LNCaP clone FGC (cell line): Measurements from ENCODE around the gene NR2E3.
A peak's percentile ranks its signal among the peaks of the same experiment; 100 is the strongest.

Experiments used
- DNase-seq: peaks from one replicate; pipeline ENCODE4 v3.0.0-alpha.2; 2011; ENCODE audit warnings: low read depth
- H3K4me3 ChIP-seq: 2 replicates; pipeline ENCODE4 v1.5.1; 2011; ENCODE audit warnings: mild to moderate bottlenecking, low read depth, low read length, control low read depth
- TF ChIP-seq, protein P1 (sequence below): IDR thresholded peaks from 2 replicates; pipeline ENCODE4 v1.5.1; 2012; ENCODE audit warnings: mild to moderate bottlenecking; ENCODE audit not compliant: control insufficient read depth, insufficient read depth; ENCODE audit errors: extremely low read depth

Gene NR2E3

DNA sequence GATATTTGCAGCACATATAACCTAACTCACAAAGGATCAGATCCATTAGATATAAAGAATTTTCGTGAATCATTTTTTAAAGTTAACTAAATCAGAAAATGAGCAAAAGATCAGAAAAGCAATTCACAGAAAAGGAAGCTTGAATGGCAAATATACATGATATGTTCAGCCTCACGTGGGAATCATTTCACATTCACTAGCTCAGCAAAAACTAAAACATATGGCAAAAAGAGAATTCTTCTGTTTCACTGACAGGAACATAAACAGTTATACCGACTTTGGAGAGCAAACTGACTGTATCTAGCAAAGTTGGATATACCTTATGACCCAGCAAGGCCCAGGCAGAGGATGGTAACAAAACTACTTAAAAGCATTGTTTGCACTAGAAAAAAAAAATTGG lies 34.0 kb upstream of the NR2E3 start:
- H3K4me3 ChIP-seq = no peak overlapping the region
- TF ChIP-seq, protein P1, sequence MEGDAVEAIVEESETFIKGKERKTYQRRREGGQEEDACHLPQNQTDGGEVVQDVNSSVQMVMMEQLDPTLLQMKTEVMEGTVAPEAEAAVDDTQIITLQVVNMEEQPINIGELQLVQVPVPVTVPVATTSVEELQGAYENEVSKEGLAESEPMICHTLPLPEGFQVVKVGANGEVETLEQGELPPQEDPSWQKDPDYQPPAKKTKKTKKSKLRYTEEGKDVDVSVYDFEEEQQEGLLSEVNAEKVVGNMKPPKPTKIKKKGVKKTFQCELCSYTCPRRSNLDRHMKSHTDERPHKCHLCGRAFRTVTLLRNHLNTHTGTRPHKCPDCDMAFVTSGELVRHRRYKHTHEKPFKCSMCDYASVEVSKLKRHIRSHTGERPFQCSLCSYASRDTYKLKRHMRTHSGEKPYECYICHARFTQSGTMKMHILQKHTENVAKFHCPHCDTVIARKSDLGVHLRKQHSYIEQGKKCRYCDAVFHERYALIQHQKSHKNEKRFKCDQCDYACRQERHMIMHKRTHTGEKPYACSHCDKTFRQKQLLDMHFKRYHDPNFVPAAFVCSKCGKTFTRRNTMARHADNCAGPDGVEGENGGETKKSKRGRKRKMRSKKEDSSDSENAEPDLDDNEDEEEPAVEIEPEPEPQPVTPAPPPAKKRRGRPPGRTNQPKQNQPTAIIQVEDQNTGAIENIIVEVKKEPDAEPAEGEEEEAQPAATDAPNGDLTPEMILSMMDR = no peak
- no peak for DNase-seq

DNA sequence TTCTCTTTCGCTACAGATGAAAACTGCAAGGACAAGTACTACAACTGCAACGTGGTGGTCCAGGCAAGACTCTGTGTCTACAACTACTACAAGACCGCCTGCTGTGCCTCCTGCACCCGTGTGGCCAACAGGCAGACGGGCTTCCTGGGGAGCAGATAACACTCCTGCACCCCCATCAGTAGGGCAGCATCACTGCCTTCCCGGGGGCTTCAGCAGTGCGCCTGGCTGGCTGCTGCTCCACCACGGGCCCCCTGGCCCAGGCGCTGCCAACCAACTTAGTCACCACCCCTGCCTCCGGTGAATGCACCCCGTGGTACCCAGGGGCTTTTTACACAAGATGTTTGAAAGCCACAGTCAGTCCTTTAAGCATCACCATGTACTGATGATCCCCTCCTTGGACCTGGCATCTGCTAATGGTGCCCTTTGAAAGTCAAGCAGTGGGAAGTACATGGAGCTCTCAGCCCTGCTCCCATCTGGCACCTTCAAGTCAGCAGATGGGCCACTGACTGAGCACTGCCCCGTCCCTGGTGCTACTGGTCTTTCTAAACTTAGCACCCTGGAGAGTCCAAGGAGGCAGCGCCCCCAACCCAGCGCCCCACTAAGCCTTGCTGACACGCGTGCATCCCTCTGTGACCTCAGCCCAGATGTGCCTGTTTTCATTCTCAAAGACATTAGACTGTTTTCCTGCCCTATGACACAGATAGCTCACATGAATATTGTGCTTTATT lies 33.0 kb upstream of the NR2E3 start:
- no peak overlapping the region for H3K4me3 ChIP-seq
- DNase-seq = no peak
- TF ChIP-seq, protein P1 = no peak

DNA sequence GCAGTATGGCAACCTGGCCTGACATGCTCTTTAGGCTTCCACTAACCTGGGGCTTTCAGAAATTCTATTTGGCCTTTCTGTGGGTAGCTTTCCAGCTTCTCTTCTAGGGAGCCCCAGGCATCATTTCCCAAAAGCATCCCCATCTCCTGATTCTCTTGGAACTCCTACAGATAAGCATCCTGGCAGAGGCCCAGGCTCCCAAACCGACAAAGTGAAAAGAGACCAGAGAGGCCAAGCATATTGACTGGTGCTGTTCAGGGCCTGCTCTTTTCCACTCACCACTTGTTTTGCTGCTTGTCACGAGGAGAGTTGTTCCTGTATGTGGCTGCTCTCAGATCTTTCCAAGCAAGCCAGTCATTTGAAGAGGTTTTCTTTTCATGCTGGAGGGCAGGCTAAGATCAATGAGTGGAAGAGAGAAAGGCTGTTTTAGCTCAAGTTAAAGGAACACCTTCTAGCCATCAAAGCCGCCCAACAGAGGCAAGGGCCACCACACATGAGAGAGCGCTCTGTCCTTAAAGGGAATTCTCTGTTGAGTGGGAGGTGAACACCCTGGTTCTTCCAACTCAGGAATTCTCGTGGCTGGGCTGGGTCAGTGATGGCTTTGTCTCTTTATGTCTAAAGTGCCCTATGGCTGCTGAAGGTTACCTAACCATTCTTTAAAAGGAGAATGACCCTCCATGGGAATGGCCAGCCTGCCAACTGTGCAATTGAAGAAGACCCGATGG lies 31.1 kb upstream of the NR2E3 start:
- DNase-seq = no peak
- no peak overlapping the region for H3K4me3 ChIP-seq
- TF ChIP-seq, protein P1 = no peak

DNA sequence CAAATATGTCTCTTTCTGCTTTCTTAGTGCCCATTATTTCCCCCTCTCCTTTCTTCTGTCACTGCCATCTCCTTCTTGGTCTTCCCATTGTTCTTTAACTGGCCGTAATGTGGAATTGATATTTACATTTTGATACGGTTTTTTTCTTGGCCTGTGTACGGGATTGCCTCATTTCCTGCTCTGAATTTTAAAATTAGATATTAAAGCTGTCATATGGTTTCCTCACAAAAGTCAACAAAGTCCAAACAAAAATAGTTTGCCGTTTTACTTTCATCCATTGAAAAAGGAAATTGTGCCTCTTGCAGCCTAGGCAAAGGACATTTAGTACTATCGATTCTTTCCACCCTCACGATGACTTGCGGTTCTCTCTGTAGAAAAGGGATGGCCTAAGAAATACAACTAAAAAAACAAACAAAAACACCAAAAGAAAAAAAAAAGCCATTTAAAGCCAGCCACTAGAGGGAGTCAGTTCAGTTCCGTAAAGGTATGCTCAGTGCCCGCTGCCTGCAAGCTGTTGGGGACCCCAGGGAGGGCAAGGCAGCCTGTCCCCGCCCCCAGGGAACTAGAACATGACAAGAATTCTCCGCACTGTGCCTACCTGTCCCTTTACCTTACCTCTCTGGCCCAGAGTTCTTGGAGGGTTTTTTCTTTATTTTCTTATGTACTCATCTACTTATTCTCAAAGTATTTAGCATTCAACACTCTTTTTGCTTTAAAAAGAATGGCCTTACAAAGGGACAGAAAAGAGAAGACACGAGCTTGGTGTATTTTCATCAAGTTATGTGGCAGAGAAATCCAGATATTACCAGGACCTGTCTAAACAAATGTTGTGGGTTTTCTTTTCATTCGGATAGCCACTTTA lies 30.0 kb upstream of the NR2E3 start:
- peak; percentile 17 for DNase-seq

DNA sequence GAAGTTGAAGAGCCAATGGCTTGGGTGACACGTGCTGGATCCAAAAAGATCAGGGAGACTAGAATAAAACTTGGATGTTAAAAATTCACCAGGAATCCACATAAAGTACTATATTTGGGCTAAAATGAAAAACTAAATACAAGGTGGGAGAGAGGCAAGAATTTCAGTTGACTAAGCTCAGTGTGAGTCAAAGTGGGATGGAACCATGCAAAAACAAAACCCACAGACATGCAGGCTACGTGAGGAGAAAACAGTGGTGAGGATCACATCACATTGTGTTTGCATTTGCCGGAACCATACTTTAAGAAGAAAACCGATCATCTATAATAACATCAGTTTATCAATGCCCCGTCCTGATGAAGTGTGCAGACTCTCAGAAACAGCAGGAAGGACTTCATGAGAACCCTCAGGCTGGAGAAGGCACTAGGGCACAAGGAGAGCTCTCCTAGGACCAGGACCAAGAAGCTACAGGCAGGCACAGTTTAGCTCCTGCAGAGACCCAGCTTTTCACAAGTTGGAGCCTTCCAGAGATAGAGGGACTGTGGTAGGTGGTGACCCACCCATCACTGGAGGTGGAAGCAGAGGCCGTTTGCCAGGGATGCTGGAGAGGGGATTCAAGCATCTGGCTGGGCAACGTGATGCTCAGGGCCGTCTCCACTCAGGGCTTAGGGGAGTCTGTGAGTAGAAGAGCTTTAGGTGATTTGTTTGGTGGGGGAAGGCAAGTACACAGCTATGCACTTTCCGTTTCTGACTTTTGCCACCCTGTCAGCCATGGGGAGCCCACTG lies 29.0 kb upstream of the NR2E3 start:
- H3K4me3 ChIP-seq = no peak overlapping the region
- DNase-seq = no peak
- TF ChIP-seq, protein P1 = no peak

More for the DNA sequence above, 30.0 kb upstream of the NR2E3 start:
- no peak overlapping the region for H3K4me3 ChIP-seq
- TF ChIP-seq, protein P1 = peak; percentile 73

DNA sequence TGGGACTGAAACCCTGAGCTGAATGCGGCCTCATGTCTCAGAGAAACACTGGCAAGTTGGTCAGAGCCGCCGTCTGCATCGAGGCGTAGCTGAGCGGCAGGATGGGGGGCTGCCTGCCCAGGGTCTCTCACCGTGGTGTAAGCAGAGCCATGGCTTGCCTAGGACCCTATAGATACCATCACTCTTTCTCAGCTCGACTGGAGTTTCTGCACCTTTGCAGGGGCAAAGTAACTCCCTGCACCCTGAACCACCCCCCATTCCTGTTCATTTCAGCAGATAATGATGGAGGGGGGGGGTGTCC lies 28.4 kb upstream of the NR2E3 start:
- no peak overlapping the region for H3K4me3 ChIP-seq
- TF ChIP-seq, protein P1 = no peak
- no peak for DNase-seq
